ENCODE results near the gene CLEC7A. TPM values are rescaled to one million over a fixed set of nuclear protein-coding genes. Genes with fewer than 3 reads are reported as not detected.

CLEC7A gene
- not detected for polyA plus RNA-seq (2012; ENCODE audit: low read depth, missing spikeins)

DNA sequence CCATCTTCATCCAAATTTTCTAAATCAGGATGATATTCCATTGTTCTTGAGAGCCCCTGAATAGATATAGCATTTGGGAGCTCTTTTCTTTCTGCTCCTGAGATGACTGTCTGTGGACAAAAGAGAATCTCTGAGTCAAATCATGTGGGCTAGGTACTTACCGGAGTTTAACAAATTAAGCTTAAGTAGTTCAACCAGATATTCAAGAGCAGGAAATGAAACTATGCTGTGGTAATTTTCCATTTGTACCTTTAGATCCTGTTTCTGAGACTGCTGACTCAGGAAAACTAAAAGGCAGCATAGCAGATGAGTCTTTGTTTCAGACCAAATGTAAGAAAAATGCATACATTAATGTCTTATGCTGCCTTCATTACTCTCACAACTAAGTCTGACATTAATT lies at the start of gene CLEC7A:
TSS of gene CLEC7A (minus strand) at position 158 of the 400 bp plus-strand sequence. CDS start at position 41, 117 bp downstream.
- DNase-seq (ENCODE audit: insufficient read length, low spot score) (peak; percentile 17), FAIRE-seq (peak; percentile 61)
- TF ChIP-seq PAX5 (IDR thresholded peaks at IDR 0.05; ENCODE audit: insufficient read depth, low read length, severe bottlenecking) (no peak), SPI1 (IDR thresholded peaks at IDR 0.05; ENCODE audit: low read depth, low read length) (peak; percentile 83), TAF1 (IDR thresholded peaks at IDR 0.05; ENCODE audit: low read depth, low read length) (no peak), POLR2A (IDR thresholded peaks at IDR 0.05; ENCODE audit: low read depth, low read length) (no peak)

GRCh38 chr12:10179776-10180181 lies 49.8 kb upstream of the CLEC7A start:
- no peak for DNase-seq (ENCODE audit: insufficient read length, low spot score)
- no peak for FAIRE-seq
- TF ChIP-seq POU2F2 (IDR thresholded peaks at IDR 0.05; ENCODE audit: low read depth, low read length) = no peak

- DNase-seq (ENCODE audit: insufficient read length, low spot score) (no peak), FAIRE-seq (no peak)
- TF ChIP-seq POLR2AphosphoS5 (IDR thresholded peaks at IDR 0.05; ENCODE audit: low read depth, low read length) (no peak), POLR2A (IDR thresholded peaks at IDR 0.05; ENCODE audit: low read depth, low read length) (no peak), POU2F2 (IDR thresholded peaks at IDR 0.05; ENCODE audit: low read depth, low read length) (no peak), SPI1 (IDR thresholded peaks at IDR 0.05; ENCODE audit: low read depth, low read length) (no peak), TAF1 (IDR thresholded peaks at IDR 0.05; ENCODE audit: low read depth, low read length) (no peak), PAX5 (IDR thresholded peaks at IDR 0.05; ENCODE audit: insufficient read depth, low read length, severe bottlenecking) (no peak)
These were observed 48.8 kb upstream of the CLEC7A start, which contains the start of gene TMEM52B for GRCh38 chr12:10178821-10179220. TSS of gene TMEM52B (plus strand) at chr12:10179032. CDS start at chr12:10179575, 543 bp downstream.

GRCh38 chr12:10175846-10176636 lies 46.0 kb upstream of the CLEC7A start:
- TF ChIP-seq TAF1 (IDR thresholded peaks at IDR 0.05; ENCODE audit: low read depth, low read length) = no peak
- peak; percentile 56 for FAIRE-seq

DNA sequence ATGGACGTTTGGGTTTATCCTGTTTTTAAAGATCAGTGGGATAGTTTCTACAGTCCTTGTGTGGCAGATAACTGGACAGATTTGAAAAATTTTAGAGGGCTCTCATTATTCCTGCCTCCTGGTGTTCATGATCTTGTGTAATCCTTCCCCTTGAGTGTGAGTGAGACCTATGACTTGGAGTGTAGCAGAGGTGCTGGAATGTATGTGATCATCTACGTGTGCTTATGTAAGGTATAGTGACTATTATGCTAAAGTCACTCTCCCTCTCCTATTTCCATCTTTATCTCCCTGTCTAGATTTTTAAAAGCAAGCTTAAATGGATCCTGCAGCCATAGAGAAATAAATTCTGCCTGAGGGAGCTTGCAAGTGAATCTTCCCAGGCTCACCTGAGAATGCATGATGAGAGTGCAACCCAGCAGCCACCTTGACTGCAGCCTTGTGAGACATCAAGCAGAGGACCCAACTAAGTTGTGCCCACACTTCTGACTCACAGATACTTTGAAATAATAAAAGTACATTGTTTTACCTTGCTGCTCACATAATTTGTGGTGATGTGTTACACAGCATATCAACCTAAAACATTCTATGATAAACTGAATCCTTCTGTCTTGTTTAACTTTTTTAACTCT lies 45.1 kb upstream of the CLEC7A start:
- TF ChIP-seq POLR2AphosphoS5 (IDR thresholded peaks at IDR 0.05; ENCODE audit: low read depth, low read length) = no peak
- TF ChIP-seq POU2F2 (IDR thresholded peaks at IDR 0.05; ENCODE audit: low read depth, low read length) = no peak
- no peak for TF ChIP-seq POLR2A (IDR thresholded peaks at IDR 0.05; ENCODE audit: low read depth, low read length)
- no peak for TF ChIP-seq PAX5 (IDR thresholded peaks at IDR 0.05; ENCODE audit: insufficient read depth, low read length, severe bottlenecking)
- no peak for TF ChIP-seq TAF1 (IDR thresholded peaks at IDR 0.05; ENCODE audit: low read depth, low read length)
- TF ChIP-seq SPI1 (IDR thresholded peaks at IDR 0.05; ENCODE audit: low read depth, low read length) = no peak
- FAIRE-seq (no peak), DNase-seq (ENCODE audit: insufficient read length, low spot score) (no peak)

More at GRCh38 chr12:10175846-10176636, 46.0 kb upstream of the CLEC7A start:
- no peak for DNase-seq (ENCODE audit: insufficient read length, low spot score)

- FAIRE-seq = no peak
- DNase-seq (ENCODE audit: insufficient read length, low spot score) = no peak
These were observed 42.2 kb upstream of the CLEC7A start, which contains the start of gene OLR1 for GRCh38 chr12:10171973-10172728. TSS of gene OLR1 (minus strand) at chr12:10172132. CDS start at chr12:10172077, 55 bp downstream.

DNA sequence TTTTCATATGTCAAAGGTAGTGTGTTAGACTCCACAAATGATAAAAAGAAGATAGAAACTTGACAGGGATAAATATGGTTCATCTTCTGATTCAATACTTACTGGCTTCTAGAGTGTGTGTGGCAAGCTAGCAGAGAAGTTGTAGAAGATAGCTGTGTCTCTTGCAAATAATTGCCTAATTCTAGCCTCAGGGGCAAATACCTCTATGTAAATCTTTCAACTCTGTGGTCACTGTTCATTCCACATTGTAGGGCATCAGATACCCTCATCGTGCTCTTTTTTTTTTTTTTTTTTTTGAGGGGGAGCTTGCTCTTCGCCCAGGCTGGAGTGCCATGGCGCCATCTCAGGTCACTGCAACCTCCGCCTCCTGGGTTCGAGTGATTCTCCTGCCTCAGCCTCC lies 40.2 kb upstream of the CLEC7A start:
- DNase-seq (ENCODE audit: insufficient read length, low spot score) = no peak
- TF ChIP-seq POU2F2 (IDR thresholded peaks at IDR 0.05; ENCODE audit: low read depth, low read length) (no peak), POLR2AphosphoS5 (IDR thresholded peaks at IDR 0.05; ENCODE audit: low read depth, low read length) (no peak), SPI1 (IDR thresholded peaks at IDR 0.05; ENCODE audit: low read depth, low read length) (no peak)

More at GRCh38 chr12:10171973-10172728, 42.2 kb upstream of the CLEC7A start, which contains the start of gene OLR1:
- TF ChIP-seq SPI1 (IDR thresholded peaks at IDR 0.05; ENCODE audit: low read depth, low read length) (no peak), PAX5 (IDR thresholded peaks at IDR 0.05; ENCODE audit: insufficient read depth, low read length, severe bottlenecking) (no peak), POLR2A (IDR thresholded peaks at IDR 0.05; ENCODE audit: low read depth, low read length) (no peak), POU2F2 (IDR thresholded peaks at IDR 0.05; ENCODE audit: low read depth, low read length) (no peak), TAF1 (IDR thresholded peaks at IDR 0.05; ENCODE audit: low read depth, low read length) (no peak), POLR2AphosphoS5 (IDR thresholded peaks at IDR 0.05; ENCODE audit: low read depth, low read length) (no peak)

GRCh38 chr12:10169104-10169503 lies 39.1 kb upstream of the CLEC7A start:
- FAIRE-seq (no peak), DNase-seq (ENCODE audit: insufficient read length, low spot score) (no peak)
- TF ChIP-seq SPI1 (IDR thresholded peaks at IDR 0.05; ENCODE audit: low read depth, low read length) (no peak), PAX5 (IDR thresholded peaks at IDR 0.05; ENCODE audit: insufficient read depth, low read length, severe bottlenecking) (no peak), POLR2A (IDR thresholded peaks at IDR 0.05; ENCODE audit: low read depth, low read length) (no peak), TAF1 (IDR thresholded peaks at IDR 0.05; ENCODE audit: low read depth, low read length) (no peak), POU2F2 (IDR thresholded peaks at IDR 0.05; ENCODE audit: low read depth, low read length) (no peak), POLR2AphosphoS5 (IDR thresholded peaks at IDR 0.05; ENCODE audit: low read depth, low read length) (no peak)

More for the DNA sequence above, 40.2 kb upstream of the CLEC7A start:
- FAIRE-seq = no peak

GRCh38 chr12:10167599-10167998 lies 37.6 kb upstream of the CLEC7A start:
- DNase-seq (ENCODE audit: insufficient read length, low spot score) (no peak), FAIRE-seq (no peak)
- TF ChIP-seq SPI1 (IDR thresholded peaks at IDR 0.05; ENCODE audit: low read depth, low read length) (peak; percentile 71), POLR2A (IDR thresholded peaks at IDR 0.05; ENCODE audit: low read depth, low read length) (no peak)

Measured in GM12891 (cell line).